HL-60 (cell line): ENCODE measurements around the gene NPTXR.

Experiments
- CTCF ChIP-seq: IDR thresholded peaks from one replicate; pipeline ENCODE4 v1.5.1; 2011; ENCODE audit warnings: low read length, control low read depth, inconsistent platforms; ENCODE audit not compliant: insufficient read depth
- GABPA ChIP-seq: IDR thresholded peaks from 2 replicates; pipeline ENCODE4 v1.6.1; 2012; ENCODE audit warnings: low read depth
- TF ChIP-seq, protein P1 (sequence below): IDR thresholded peaks from 2 replicates; pipeline ENCODE4 v1.6.1; 2012; ENCODE audit warnings: low read depth; ENCODE audit not compliant: insufficient replicate concordance

DNA sequence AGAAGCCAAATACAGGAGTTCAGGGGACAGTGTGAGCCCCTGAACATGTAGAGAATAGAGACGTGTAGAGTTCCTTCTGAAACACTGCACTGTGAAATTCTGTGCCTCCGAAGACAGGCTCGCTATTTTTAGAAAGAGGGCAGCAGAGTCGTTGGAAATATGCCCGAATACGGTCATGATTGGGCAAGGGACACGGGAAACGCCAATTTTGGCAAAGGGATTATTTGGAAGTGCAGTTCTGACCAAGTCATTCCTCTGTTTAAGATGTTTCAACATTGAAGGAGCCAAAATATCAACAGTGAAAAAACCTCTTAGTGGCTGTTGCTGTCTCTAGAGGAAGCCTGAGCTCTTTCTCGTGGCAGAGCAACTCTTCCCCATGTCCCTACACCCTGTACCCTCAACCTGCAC lies 37.6 kb upstream of the NPTXR start:
- TF ChIP-seq CTCF: no peak
- TF ChIP-seq, protein P1, sequence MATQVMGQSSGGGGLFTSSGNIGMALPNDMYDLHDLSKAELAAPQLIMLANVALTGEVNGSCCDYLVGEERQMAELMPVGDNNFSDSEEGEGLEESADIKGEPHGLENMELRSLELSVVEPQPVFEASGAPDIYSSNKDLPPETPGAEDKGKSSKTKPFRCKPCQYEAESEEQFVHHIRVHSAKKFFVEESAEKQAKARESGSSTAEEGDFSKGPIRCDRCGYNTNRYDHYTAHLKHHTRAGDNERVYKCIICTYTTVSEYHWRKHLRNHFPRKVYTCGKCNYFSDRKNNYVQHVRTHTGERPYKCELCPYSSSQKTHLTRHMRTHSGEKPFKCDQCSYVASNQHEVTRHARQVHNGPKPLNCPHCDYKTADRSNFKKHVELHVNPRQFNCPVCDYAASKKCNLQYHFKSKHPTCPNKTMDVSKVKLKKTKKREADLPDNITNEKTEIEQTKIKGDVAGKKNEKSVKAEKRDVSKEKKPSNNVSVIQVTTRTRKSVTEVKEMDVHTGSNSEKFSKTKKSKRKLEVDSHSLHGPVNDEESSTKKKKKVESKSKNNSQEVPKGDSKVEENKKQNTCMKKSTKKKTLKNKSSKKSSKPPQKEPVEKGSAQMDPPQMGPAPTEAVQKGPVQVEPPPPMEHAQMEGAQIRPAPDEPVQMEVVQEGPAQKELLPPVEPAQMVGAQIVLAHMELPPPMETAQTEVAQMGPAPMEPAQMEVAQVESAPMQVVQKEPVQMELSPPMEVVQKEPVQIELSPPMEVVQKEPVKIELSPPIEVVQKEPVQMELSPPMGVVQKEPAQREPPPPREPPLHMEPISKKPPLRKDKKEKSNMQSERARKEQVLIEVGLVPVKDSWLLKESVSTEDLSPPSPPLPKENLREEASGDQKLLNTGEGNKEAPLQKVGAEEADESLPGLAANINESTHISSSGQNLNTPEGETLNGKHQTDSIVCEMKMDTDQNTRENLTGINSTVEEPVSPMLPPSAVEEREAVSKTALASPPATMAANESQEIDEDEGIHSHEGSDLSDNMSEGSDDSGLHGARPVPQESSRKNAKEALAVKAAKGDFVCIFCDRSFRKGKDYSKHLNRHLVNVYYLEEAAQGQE: no peak
- TF ChIP-seq GABPA: no peak
